ENCODE results near the gene PHIP. TPM values are rescaled to one million over a fixed set of nuclear protein-coding genes. Genes with fewer than 3 reads are reported as not detected.
A peak's percentile ranks its signal among the peaks of the same experiment; 100 is the strongest.

The PHIP gene
- total RNA-seq, 1 experiment from 2014 or later, result 29.0 TPM

DNA sequence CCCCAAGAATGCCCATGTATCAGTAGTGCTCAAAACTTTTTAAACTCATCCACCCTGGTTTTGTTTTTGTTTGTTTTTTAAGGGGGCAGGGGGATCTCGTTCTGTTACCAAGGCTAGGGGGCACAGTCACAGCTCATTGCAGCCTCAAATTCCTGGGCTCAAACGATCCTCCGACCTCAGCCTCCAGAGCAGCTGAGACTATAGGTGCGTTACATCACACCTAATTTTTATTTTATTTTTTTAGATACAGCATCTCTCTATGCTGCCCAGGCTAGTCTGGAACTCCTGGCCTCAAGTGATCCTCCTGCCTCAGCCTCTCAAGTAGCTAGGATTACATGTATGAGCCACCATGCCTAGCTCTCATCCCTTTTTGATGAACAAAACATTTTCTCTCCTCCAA, 11.2 kb downstream of the PHIP start:
- no peaks in the 10 kb centered on the region for H4K20me1 ChIP-seq (ENCODE audit: insufficient read depth)
- no peak for DNase-seq
- H3F3A ChIP-seq (ENCODE audit: insufficient read depth, low read depth), result no peaks in the 10 kb centered on the region
- intact Hi-C loops (cut with micrococcal nuclease; ENCODE audit: unreplicated experiment), result no loop called here
- POLR2A ChIA-PET (ENCODE audit: unreplicated experiment), result no interaction called here
- H3K9me3 ChIP-seq (ENCODE audit: insufficient read depth, low read depth), result no peaks in the 10 kb centered on the region
- BruUV-seq (replicated peaks), result TSS peak; percentile 17
- TF ChIP-seq, protein P1, sequence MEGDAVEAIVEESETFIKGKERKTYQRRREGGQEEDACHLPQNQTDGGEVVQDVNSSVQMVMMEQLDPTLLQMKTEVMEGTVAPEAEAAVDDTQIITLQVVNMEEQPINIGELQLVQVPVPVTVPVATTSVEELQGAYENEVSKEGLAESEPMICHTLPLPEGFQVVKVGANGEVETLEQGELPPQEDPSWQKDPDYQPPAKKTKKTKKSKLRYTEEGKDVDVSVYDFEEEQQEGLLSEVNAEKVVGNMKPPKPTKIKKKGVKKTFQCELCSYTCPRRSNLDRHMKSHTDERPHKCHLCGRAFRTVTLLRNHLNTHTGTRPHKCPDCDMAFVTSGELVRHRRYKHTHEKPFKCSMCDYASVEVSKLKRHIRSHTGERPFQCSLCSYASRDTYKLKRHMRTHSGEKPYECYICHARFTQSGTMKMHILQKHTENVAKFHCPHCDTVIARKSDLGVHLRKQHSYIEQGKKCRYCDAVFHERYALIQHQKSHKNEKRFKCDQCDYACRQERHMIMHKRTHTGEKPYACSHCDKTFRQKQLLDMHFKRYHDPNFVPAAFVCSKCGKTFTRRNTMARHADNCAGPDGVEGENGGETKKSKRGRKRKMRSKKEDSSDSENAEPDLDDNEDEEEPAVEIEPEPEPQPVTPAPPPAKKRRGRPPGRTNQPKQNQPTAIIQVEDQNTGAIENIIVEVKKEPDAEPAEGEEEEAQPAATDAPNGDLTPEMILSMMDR (conservative IDR thresholded peaks at IDR 0.05), result no peak
- no peaks in the 10 kb centered on the region for H3K9me2 ChIP-seq (ENCODE audit: insufficient read depth)
- no peak overlapping the region for H3K4me3 ChIP-seq
- CTCF ChIA-PET, result no interaction called here
- H3K27me3 ChIP-seq (ENCODE audit: insufficient read depth, low read depth), result no peaks in the 10 kb centered on the region
- H3K4me1 ChIP-seq (replicated peaks; ENCODE audit: insufficient read depth), result no peaks in the 10 kb centered on the region
- no peak overlapping the region for H3K4me2 ChIP-seq
- no peak overlapping the region for H2AFZ ChIP-seq
- H3K79me2 ChIP-seq (ENCODE audit: low read depth), result peaks cover 10% of the 10 kb centered on the region; the same call in 1 of the 2 replicates
- H3K36me3 ChIP-seq (ENCODE audit: low read depth), result no peaks in the 10 kb centered on the region
- no peak overlapping the region for H3K27ac ChIP-seq

DNA sequence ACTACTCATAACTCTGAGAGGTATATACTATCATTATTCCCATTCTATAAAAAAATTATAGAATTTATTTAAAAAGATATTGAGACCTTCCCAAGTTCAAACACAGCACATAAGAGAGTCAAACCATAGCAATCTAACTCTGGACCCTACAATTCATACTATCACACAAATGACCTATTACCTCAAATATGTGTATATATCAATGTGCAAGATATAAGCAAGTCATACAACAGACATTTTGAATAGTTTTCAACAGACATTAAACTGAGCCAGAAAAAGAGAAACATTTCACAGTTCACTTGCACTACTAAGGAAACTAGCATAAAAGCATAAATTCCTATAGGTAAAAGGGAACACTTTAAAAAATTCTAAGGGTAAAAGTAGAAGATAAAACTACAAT, 11.7 kb downstream of the PHIP start:
- ChIA-PET CTCF (no interaction called here), POLR2A (ENCODE audit: unreplicated experiment) (no interaction called here)
- Histone ChIP-seq H3K27ac (no peak overlapping the region), H3K4me2 (no peak overlapping the region), H2AFZ (no peak overlapping the region), H4K20me1 (ENCODE audit: insufficient read depth) (no peaks in the 10 kb centered on the region), H3K4me3 (no peak overlapping the region), H3K27me3 (ENCODE audit: insufficient read depth, low read depth) (no peaks in the 10 kb centered on the region), H3K9me3 (ENCODE audit: insufficient read depth, low read depth) (no peaks in the 10 kb centered on the region), H3K79me2 (ENCODE audit: low read depth) (peaks cover 10% of the 10 kb centered on the region; the same call in 1 of the 2 replicates), H3K36me3 (ENCODE audit: low read depth) (no peaks in the 10 kb centered on the region), H3K9me2 (ENCODE audit: insufficient read depth) (no peaks in the 10 kb centered on the region), H3K4me1 (replicated peaks; ENCODE audit: insufficient read depth) (no peaks in the 10 kb centered on the region), H3F3A (ENCODE audit: insufficient read depth, low read depth) (no peaks in the 10 kb centered on the region)
- intact Hi-C loops (cut with micrococcal nuclease; ENCODE audit: unreplicated experiment), result no loop called here
- BruUV-seq (replicated peaks), result no TSS peak
- no peak for DNase-seq
- TF ChIP-seq EZH2 (IDR thresholded peaks at IDR 0.05; ENCODE audit: low read depth), result no peak
- TF ChIP-seq, protein P1 (conservative IDR thresholded peaks at IDR 0.05), result no peak

DNA sequence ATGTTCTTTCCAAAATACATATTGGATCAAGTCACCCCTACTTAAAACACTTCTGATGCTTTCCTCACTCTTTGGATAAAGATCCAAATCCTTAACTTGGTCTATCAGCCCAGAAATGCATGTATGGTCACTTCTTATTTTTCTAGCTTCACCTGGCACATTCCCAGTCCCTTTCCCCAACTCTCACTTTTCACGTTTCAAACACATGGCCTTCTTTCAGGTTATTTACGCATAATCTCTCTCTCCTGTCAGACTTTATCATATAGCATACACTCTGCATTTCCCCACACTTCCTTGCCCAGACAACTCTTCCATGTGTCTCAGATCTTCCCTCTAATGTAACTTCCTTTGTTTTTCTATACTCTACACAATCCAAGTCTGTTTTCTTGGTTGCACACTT, 12.8 kb downstream of the PHIP start:
- no TSS peak for BruUV-seq (replicated peaks)
- ChIA-PET CTCF (no interaction called here), POLR2A (ENCODE audit: unreplicated experiment) (no interaction called here)
- TF ChIP-seq, protein P1 (conservative IDR thresholded peaks at IDR 0.05), result no peak
- no peak for TF ChIP-seq EZH2 (IDR thresholded peaks at IDR 0.05; ENCODE audit: low read depth)
- Histone ChIP-seq H3K27ac (no peak overlapping the region), H4K20me1 (ENCODE audit: insufficient read depth) (no peaks in the 10 kb centered on the region), H3K4me1 (replicated peaks; ENCODE audit: insufficient read depth) (no peaks in the 10 kb centered on the region), H3K9me3 (ENCODE audit: insufficient read depth, low read depth) (no peaks in the 10 kb centered on the region), H3K4me2 (no peak overlapping the region), H3K27me3 (ENCODE audit: insufficient read depth, low read depth) (no peaks in the 10 kb centered on the region), H2AFZ (no peak overlapping the region), H3K79me2 (ENCODE audit: low read depth) (peaks cover 10% of the 10 kb centered on the region; the same call in 1 of the 2 replicates), H3K4me3 (no peak overlapping the region), H3F3A (ENCODE audit: insufficient read depth, low read depth) (no peaks in the 10 kb centered on the region), H3K9me2 (ENCODE audit: insufficient read depth) (no peaks in the 10 kb centered on the region), H3K36me3 (ENCODE audit: low read depth) (no peaks in the 10 kb centered on the region)
- intact Hi-C loops (cut with micrococcal nuclease; ENCODE audit: unreplicated experiment), result no loop called here
- no peak for DNase-seq

All from PC-9 (cell line).